Liver (tissue), 9 donors: Measurements from ENCODE around the gene ACOT7. TPM values are rescaled to one million over a fixed set of nuclear protein-coding genes. Genes with fewer than 3 reads are reported as not detected.

Source experiments
- DNase-seq: peaks from one replicate; pipeline ENCODE4 v3.0.0-alpha.2; 2017; ENCODE audit warnings: low spot score
- H3K27ac ChIP-seq, 2 donors: one replicate each; pipeline ENCODE4 v1.7.0; 2013; ENCODE audit warnings: inconsistent platforms in 2 of 2, low read length in 2 of 2, control low read depth in 1 of 2, low read depth in 1 of 2, mild to moderate bottlenecking in 1 of 2
- H3K27me3 ChIP-seq, 4 donors: one replicate each; pipeline versions ENCODE4 v1.6.1 to v1.7.0; 2013; ENCODE audit warnings: low read length in 3 of 4, inconsistent platforms in 1 of 4, mild to moderate bottlenecking in 1 of 4, moderate library complexity in 1 of 4; ENCODE audit not compliant: control insufficient read depth in 4 of 4, insufficient read depth in 4 of 4
- H3K36me3 ChIP-seq, 4 donors: one replicate each; pipeline versions ENCODE4 v1.6.1 to v1.7.0; 2013; ENCODE audit warnings: low read length in 3 of 4, mild to moderate bottlenecking in 3 of 4, low read depth in 1 of 4, moderate library complexity in 1 of 4; ENCODE audit not compliant: control insufficient read depth in 4 of 4, insufficient read depth in 3 of 4
- H3K4me1 ChIP-seq, 4 donors: one replicate each; pipeline versions ENCODE4 v1.6.1 to v1.7.0; 2013; ENCODE audit warnings: low read length in 3 of 4, mild to moderate bottlenecking in 3 of 4, moderate library complexity in 1 of 4; ENCODE audit not compliant: control insufficient read depth in 4 of 4, insufficient read depth in 4 of 4
- H3K4me3 ChIP-seq, 3 donors: one replicate each; pipeline versions ENCODE4 v1.6.1 to v1.7.0; 2013; ENCODE audit warnings: low read length in 3 of 3, control low read depth in 1 of 3, low read depth in 1 of 3, mild to moderate bottlenecking in 1 of 3
- H3K9ac ChIP-seq, 2 donors: one replicate each; pipeline ENCODE4 v1.7.0; 2013; ENCODE audit warnings: low read length in 2 of 2, mild to moderate bottlenecking in 2 of 2, moderate library complexity in 2 of 2, control low read depth in 1 of 2, low read depth in 1 of 2
- H3K9me3 ChIP-seq, 4 donors: one replicate each; pipeline versions ENCODE4 v1.6.1 to v1.7.0; 2013; ENCODE audit warnings: low read length in 3 of 4; ENCODE audit not compliant: control insufficient read depth in 4 of 4
- ATF3 ChIP-seq: IDR thresholded peaks from 2 replicates; pipeline ENCODE4 v1.6.1; 2016; ENCODE audit warnings: antibody characterized with exemption
- EGR1 ChIP-seq, 2 donors: IDR thresholded peaks; 2 replicates each; pipeline ENCODE4 v1.6.1; 2016 to 2018; ENCODE audit warnings: antibody characterized with exemption in 2 of 2, low read depth in 2 of 2
- FOXA1 ChIP-seq: IDR thresholded peaks from 2 replicates; pipeline ENCODE4 v1.6.1; 2016; ENCODE audit warnings: antibody characterized with exemption
- FOXA2 ChIP-seq: IDR thresholded peaks from 2 replicates; pipeline ENCODE4 v1.6.1; 2016; ENCODE audit warnings: antibody characterized with exemption
- GABPA ChIP-seq, 2 donors: IDR thresholded peaks in 1 of 2; conservative IDR thresholded peaks in 1 of 2; 2 replicates each; pipeline ENCODE4 v1.6.1; 2016; ENCODE audit warnings: antibody characterized with exemption in 2 of 2, mild to moderate bottlenecking in 1 of 2, moderate library complexity in 1 of 2
- HNF4A ChIP-seq, 2 donors: conservative IDR thresholded peaks; 2 replicates each; pipeline ENCODE4 v1.6.1; 2016; ENCODE audit warnings: antibody characterized with exemption in 2 of 2, mild to moderate bottlenecking in 2 of 2
- HNF4G ChIP-seq: IDR thresholded peaks from 2 replicates; pipeline ENCODE4 v1.6.1; 2016; ENCODE audit warnings: antibody characterized with exemption
- JUND ChIP-seq, 2 donors: IDR thresholded peaks; 2 replicates each; pipeline ENCODE4 v1.6.1; 2016; ENCODE audit warnings: antibody characterized with exemption in 2 of 2
- NR2F2 ChIP-seq: IDR thresholded peaks from 2 replicates; pipeline ENCODE4 v1.6.1; 2016; ENCODE audit warnings: antibody characterized with exemption
- RXRA ChIP-seq, 2 donors: IDR thresholded peaks; 2 replicates each; pipeline ENCODE4 v1.6.1; 2017 to 2018; ENCODE audit warnings: antibody characterized with exemption in 2 of 2, mild to moderate bottlenecking in 1 of 2
- SP1 ChIP-seq: IDR thresholded peaks from 2 replicates; pipeline ENCODE4 v1.6.1; 2018; ENCODE audit warnings: antibody characterized with exemption, mild to moderate bottlenecking
- YY1 ChIP-seq: IDR thresholded peaks from 2 replicates; pipeline ENCODE4 v1.6.1; 2016; ENCODE audit warnings: antibody characterized with exemption, mild to moderate bottlenecking
- WGBS: extraction: QIAGEN DNeasy Blood & Tissue Kit; methylation state at CpG from one replicate; pipeline ENCODE4 v1.1.7; 2013; 5-methylcytosine and 5-hydroxymethylcytosine counted together
- polyA plus RNA-seq, 2 donors: library from polyadenylated mRNA; stranded (reverse) in 1 of 2; unstranded in 1 of 2; fragments of 200-250 nt in 1 of 2; fragments of >200 nt in 1 of 2; fragmentation: Nextera tagmentation in 1 of 2; extraction: Ambion mirVana in 1 of 2; gene quantifications; one replicate each; pipeline versions ENCODE4 v1.2.1 to v1.2.3, GENCODE V29; 2013 to 2015
- total RNA-seq, 2 donors: library from RNA; depleted of rRNA; stranded (reverse); fragments of >200 nt; gene quantifications; one replicate each; pipeline ENCODE4 v1.2.3, GENCODE V29; 2014
- TF ChIP-seq, protein P1 (sequence below): IDR thresholded peaks from 2 replicates; pipeline ENCODE4 v1.6.1; 2016; ENCODE audit warnings: antibody characterized with exemption, mild to moderate bottlenecking
- TF ChIP-seq, protein P2 (sequence below): IDR thresholded peaks from 2 replicates; pipeline ENCODE4 v1.6.1; 2016; ENCODE audit warnings: antibody characterized with exemption
- donor health status: healthy.
- donor health status: healthy.
- donor health status: healthy.
- donor health status: healthy.
- donor health status: healthy.

The ACOT7 gene
- total and polyA plus RNA-seq, 4 donors: 8.7 to 14.4 (median 10.4) TPM

GRCh38 chr1:6325482-6325881 lies 68.1 kb downstream of the ACOT7 start:
- Histone ChIP-seq H3K9ac (no peak overlapping the region), H3K4me1 (no peaks in the 10 kb centered on the region), H3K9me3 (no peaks in the 10 kb centered on the region), H3K36me3 (peaks cover 0 to 14% (median 5%) of the 10 kb centered on the region in 4 donors), H3K27ac (no peak overlapping the region), H3K27me3 (no peaks in the 10 kb centered on the region), H3K4me3 (no peak overlapping the region)
- WGBS: 93% methylated on average over 7 of the region's 7 CpGs
- no peak for DNase-seq
- TF ChIP-seq YY1: no peak
- no peak for TF ChIP-seq HNF4G
- no peak for TF ChIP-seq HNF4A (conservative IDR thresholded peaks at IDR 0.05)
- no peak for TF ChIP-seq ATF3
- no peak for TF ChIP-seq FOXA2
- no peak for TF ChIP-seq GABPA (IDR thresholded peaks at IDR 0.05 in 1 of 2, conservative IDR thresholded peaks at IDR 0.05 in 1 of 2)
- TF ChIP-seq, protein P1, sequence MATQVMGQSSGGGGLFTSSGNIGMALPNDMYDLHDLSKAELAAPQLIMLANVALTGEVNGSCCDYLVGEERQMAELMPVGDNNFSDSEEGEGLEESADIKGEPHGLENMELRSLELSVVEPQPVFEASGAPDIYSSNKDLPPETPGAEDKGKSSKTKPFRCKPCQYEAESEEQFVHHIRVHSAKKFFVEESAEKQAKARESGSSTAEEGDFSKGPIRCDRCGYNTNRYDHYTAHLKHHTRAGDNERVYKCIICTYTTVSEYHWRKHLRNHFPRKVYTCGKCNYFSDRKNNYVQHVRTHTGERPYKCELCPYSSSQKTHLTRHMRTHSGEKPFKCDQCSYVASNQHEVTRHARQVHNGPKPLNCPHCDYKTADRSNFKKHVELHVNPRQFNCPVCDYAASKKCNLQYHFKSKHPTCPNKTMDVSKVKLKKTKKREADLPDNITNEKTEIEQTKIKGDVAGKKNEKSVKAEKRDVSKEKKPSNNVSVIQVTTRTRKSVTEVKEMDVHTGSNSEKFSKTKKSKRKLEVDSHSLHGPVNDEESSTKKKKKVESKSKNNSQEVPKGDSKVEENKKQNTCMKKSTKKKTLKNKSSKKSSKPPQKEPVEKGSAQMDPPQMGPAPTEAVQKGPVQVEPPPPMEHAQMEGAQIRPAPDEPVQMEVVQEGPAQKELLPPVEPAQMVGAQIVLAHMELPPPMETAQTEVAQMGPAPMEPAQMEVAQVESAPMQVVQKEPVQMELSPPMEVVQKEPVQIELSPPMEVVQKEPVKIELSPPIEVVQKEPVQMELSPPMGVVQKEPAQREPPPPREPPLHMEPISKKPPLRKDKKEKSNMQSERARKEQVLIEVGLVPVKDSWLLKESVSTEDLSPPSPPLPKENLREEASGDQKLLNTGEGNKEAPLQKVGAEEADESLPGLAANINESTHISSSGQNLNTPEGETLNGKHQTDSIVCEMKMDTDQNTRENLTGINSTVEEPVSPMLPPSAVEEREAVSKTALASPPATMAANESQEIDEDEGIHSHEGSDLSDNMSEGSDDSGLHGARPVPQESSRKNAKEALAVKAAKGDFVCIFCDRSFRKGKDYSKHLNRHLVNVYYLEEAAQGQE: no peak
- TF ChIP-seq RXRA (IDR thresholded peaks at IDR 0.05): no peak
- no peak for TF ChIP-seq SP1
- TF ChIP-seq JUND (IDR thresholded peaks at IDR 0.05): no peak
- TF ChIP-seq NR2F2: no peak
- TF ChIP-seq FOXA1: no peak

DNA sequence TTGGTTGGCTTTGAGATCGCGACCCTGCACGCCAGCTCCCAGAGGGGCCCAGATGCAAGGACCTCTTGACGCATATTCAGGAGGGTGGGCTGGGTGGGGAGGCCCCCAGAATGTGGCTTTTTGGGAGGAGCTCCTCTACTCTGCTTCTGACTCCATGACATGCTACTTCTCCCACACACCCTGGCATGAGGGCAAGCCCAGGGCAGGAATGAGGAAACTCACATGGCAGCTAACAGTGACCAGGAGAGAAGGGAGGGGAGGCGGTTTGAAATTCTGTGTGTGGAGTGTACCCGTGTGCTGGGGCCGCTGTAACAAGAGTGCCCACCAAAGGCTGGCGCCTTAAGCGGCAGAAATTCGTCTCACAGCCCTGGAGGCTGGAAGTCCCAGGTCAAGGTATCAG lies 71.4 kb downstream of the ACOT7 start:
- Histone ChIP-seq H3K4me3 (no peak overlapping the region), H3K27ac (no peak overlapping the region), H3K36me3 (peaks cover 0 to 19% (median 8%) of the 10 kb centered on the region in 4 donors), H3K4me1 (no peaks in the 10 kb centered on the region), H3K9me3 (no peaks in the 10 kb centered on the region), H3K27me3 (no peaks in the 10 kb centered on the region), H3K9ac (no peak overlapping the region)
- 96% methylated on average over 10 of the region's 10 CpGs for WGBS
- DNase-seq: no peak
- no peak for TF ChIP-seq RXRA (IDR thresholded peaks at IDR 0.05)
- no peak for TF ChIP-seq ATF3
- no peak for TF ChIP-seq FOXA1
- TF ChIP-seq, protein P2, sequence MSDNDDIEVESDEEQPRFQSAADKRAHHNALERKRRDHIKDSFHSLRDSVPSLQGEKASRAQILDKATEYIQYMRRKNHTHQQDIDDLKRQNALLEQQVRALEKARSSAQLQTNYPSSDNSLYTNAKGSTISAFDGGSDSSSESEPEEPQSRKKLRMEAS: no peak
- no peak for TF ChIP-seq HNF4A (conservative IDR thresholded peaks at IDR 0.05)
- TF ChIP-seq EGR1 (IDR thresholded peaks at IDR 0.05; ENCODE audit: low read depth in 2 of 2): no peak
- TF ChIP-seq, protein P1: no peak
